Vagina (tissue), 2 donors: ENCODE results near the gene SLC35A1.

Experiments used
- CTCF ChIP-seq, 3 experiments: fragments of 450-650 bp in 2 of 3; fragments of 200-600 bp in 1 of 3; sonication (generic) in 1 of 3; IDR thresholded peaks; one replicate each; pipeline ENCODE4 v1.5.1; 2017 to 2019; ENCODE audit warnings: antibody characterized with exemption in 3 of 3, mild to moderate bottlenecking in 2 of 3, moderate library complexity in 2 of 3
- POLR2A ChIP-seq, 2 donors: fragments of 450-650 bp; IDR thresholded peaks; one replicate each; pipeline ENCODE4 v1.6.1; 2017; ENCODE audit warnings: antibody characterized with exemption in 2 of 2, mild to moderate bottlenecking in 2 of 2, moderate library complexity in 2 of 2
- POLR2AphosphoS5 ChIP-seq, 2 donors: sonication (generic); formaldehyde crosslinking; IDR thresholded peaks; one replicate each; pipeline ENCODE4 v1.9.0; 2017; ENCODE audit warnings: antibody characterized with exemption in 2 of 2, mild to moderate bottlenecking in 2 of 2, low read depth in 1 of 2; ENCODE audit not compliant: insufficient read depth in 1 of 2

DNA sequence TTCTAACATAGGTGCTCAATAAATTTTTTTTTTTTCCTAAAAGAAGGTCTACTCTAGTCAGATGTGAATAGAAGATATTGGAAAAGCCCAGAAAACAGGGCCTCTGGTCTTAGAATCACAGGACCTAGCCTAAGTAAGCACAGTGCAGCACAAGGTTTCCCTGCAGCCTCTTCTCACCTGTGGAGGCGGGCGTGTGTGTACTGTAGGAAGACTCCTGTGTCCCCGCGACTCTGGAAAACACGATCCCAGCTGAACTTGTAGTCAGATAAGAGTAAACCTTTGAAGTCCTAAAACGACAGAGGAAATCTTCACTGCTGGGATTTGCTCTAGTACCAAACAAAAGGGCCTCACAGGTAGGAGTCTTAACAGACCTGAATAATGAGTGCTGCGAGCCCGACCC, 45.7 kb downstream of the SLC35A1 start:
- no peak for TF ChIP-seq POLR2AphosphoS5 (IDR thresholded peaks at IDR 0.05; ENCODE audit: insufficient read depth in 1 of 2, low read depth in 1 of 2)
- TF ChIP-seq POLR2A (IDR thresholded peaks at IDR 0.05): no peak
- no peak for TF ChIP-seq CTCF (IDR thresholded peaks at IDR 0.05)
